CD4-positive, CD25-positive, alpha-beta regulatory T cell (primary cell): ENCODE results near the gene SSR3. TPM values are rescaled to one million over a fixed set of nuclear protein-coding genes. Genes with fewer than 3 reads are reported as not detected.
A peak's percentile ranks its signal among the peaks of the same experiment; 100 is the strongest.

Experiments used
- ATAC-seq, 2 donors: fragments of 150-1000 bp; cut with Tn5 transposase; one replicate each; pipeline ENCODE4 v1.10.0; 2021; ENCODE audit warnings: low read depth in 2 of 2, moderate number of reproducible peaks in 2 of 2, moderate library complexity in 1 of 2
- DNase-seq, 3 donors: peaks; one replicate each; pipeline versions ENCODE4 v3.0.0 to v3.0.0-alpha.2; 2012 to 2022; ENCODE audit warnings: mixed read lengths in 1 of 3
- H3K27ac ChIP-seq: one replicate; pipeline ENCODE4 v1.7.0; 2013; ENCODE audit warnings: mild to moderate bottlenecking, low read length; ENCODE audit not compliant: insufficient read depth, poor library complexity, severe bottlenecking
- H3K27me3 ChIP-seq: one replicate; pipeline ENCODE4 v1.7.0; 2013; ENCODE audit warnings: low read length; ENCODE audit not compliant: control insufficient read depth, insufficient read depth
- H3K36me3 ChIP-seq: one replicate; pipeline ENCODE4 v1.7.0; 2013; ENCODE audit warnings: mild to moderate bottlenecking, low read length, moderate library complexity; ENCODE audit not compliant: control insufficient read depth, insufficient read depth
- H3K4me1 ChIP-seq: 2 replicates; pipeline ENCODE4 v1.7.0; 2013; ENCODE audit warnings: mild to moderate bottlenecking, low read length; ENCODE audit not compliant: insufficient read depth, control insufficient read depth, poor library complexity, severe bottlenecking
- H3K4me3 ChIP-seq: one replicate; pipeline ENCODE4 v1.7.0; 2013; ENCODE audit warnings: low read depth, mild to moderate bottlenecking, low read length, moderate library complexity
- H3K9me3 ChIP-seq, 2 experiments: 1 replicate in 1 of 2; 2 replicates in 1 of 2; pipeline ENCODE4 v1.7.0; 2013; ENCODE audit warnings: low read length in 2 of 2, mild to moderate bottlenecking in 1 of 2, moderate library complexity in 1 of 2; ENCODE audit not compliant: control insufficient read depth in 2 of 2
- H3K27ac Mint-ChIP-seq, 3 donors: one replicate each; pipeline ENCODE4 v1.8.0; 2020 to 2022; ENCODE audit warnings: mild to moderate bottlenecking in 3 of 3, mixed read lengths in 3 of 3, moderate library complexity in 2 of 3
- H3K27me3 Mint-ChIP-seq: one replicate; pipeline ENCODE4 v1.8.0; 2022; ENCODE audit warnings: mild to moderate bottlenecking, mixed read lengths
- H3K36me3 Mint-ChIP-seq: one replicate; pipeline ENCODE4 v1.8.0; 2020; ENCODE audit warnings: mixed read lengths
- H3K4me1 Mint-ChIP-seq, 4 donors: one replicate each; pipeline ENCODE4 v1.8.0; 2020 to 2022; ENCODE audit warnings: mixed read lengths in 4 of 4, mild to moderate bottlenecking in 1 of 4
- H3K4me3 Mint-ChIP-seq, 4 donors: one replicate each; pipeline ENCODE4 v1.8.0; 2020 to 2022; ENCODE audit warnings: mild to moderate bottlenecking in 4 of 4, mixed read lengths in 4 of 4, moderate library complexity in 3 of 4
- H3K9me3 Mint-ChIP-seq, 7 donors: one replicate each; pipeline ENCODE4 v1.8.0; 2020 to 2022; ENCODE audit warnings: mixed read lengths in 7 of 7, mild to moderate bottlenecking in 3 of 7, moderate library complexity in 2 of 7
- polyA plus RNA-seq, 4 donors: library from polyadenylated mRNA; unstranded; fragments of 300-500 nt; fragmentation: Illumina TruSeq; gene quantifications; one replicate each; pipeline ENCODE4 v1.2.3, GENCODE V29; 2021
- total RNA-seq: library from RNA; stranded (reverse); gene quantifications from one replicate; pipeline ENCODE4 v1.2.3, GENCODE V29; 2022

The SSR3 gene
- total and polyA plus RNA-seq, 5 donors from 2014 or later = 73.9 to 183 (median 134) TPM

- H3K27me3 ChIP-seq = no peaks in the 10 kb centered on the region
- no peaks in the 10 kb centered on the region for H3K27me3 Mint-ChIP-seq
- ATAC-seq (no peak), DNase-seq (no peak)
- peaks cover 79% of the 10 kb centered on the region for H3K36me3 ChIP-seq
- peaks cover 8 to 30% (median 21%) of the 10 kb centered on the region in 4 donors for H3K4me1 Mint-ChIP-seq
- H3K4me1 ChIP-seq = no peaks in the 10 kb centered on the region
- H3K9me3 Mint-ChIP-seq = no peaks in the 10 kb centered on the region
- no peak overlapping the region for H3K27ac ChIP-seq
- no peaks in the 10 kb centered on the region for H3K9me3 ChIP-seq
- no peak overlapping the region for H3K4me3 Mint-ChIP-seq
- H3K4me3 ChIP-seq = no peak overlapping the region
- peaks cover 25% of the 10 kb centered on the region for H3K36me3 Mint-ChIP-seq
- H3K27ac Mint-ChIP-seq = no peak overlapping the region
Observed at GRCh38 chr3:156543043-156543555, 11.8 kb downstream of the SSR3 start.

- H3K27ac ChIP-seq = no peak overlapping the region
- no peak overlapping the region for H3K4me3 ChIP-seq
- peaks cover 76% of the 10 kb centered on the region for H3K36me3 ChIP-seq
- Mint-ChIP-seq H3K9me3 (no peaks in the 10 kb centered on the region), H3K4me1 (peaks cover 1 to 28% (median 18%) of the 10 kb centered on the region in 4 donors), H3K4me3 (no peak overlapping the region), H3K27ac (no peak overlapping the region), H3K27me3 (no peaks in the 10 kb centered on the region), H3K36me3 (peaks cover 22% of the 10 kb centered on the region)
- no peaks in the 10 kb centered on the region for H3K27me3 ChIP-seq
- no peaks in the 10 kb centered on the region for H3K9me3 ChIP-seq
- H3K4me1 ChIP-seq = no peaks in the 10 kb centered on the region
- DNase-seq = no peak
- no peak for ATAC-seq
Observed at GRCh38 chr3:156542101-156543042, 12.5 kb downstream of the SSR3 start.

DNA sequence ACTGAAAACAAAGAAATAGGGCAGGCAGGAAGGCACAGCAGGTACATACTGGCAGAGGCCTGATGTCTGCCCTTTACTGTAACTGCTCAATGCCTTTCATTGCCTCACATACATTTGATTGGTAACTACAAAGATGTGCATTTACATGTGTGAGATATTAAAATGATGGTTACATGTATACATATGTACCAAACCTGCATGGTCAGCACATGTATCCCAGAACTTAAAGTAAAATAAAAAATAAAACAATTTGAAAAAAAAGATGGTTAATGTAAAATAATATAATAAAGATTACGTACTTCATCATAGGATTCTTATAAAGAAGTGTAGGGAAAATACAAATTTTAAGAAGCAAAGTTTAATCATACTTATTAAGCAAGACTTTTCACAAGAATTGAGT is 15.1 kb downstream of the SSR3 start:
- Mint-ChIP-seq H3K27me3 (no peaks in the 10 kb centered on the region), H3K36me3 (peaks cover 17% of the 10 kb centered on the region), H3K9me3 (no peaks in the 10 kb centered on the region), H3K27ac (no peak overlapping the region), H3K4me3 (no peak overlapping the region), H3K4me1 (peaks cover 0 to 5% (median 2%) of the 10 kb centered on the region in 4 donors)
- no peak overlapping the region for H3K27ac ChIP-seq
- peaks cover 54% of the 10 kb centered on the region for H3K36me3 ChIP-seq
- no peaks in the 10 kb centered on the region for H3K9me3 ChIP-seq
- no peaks in the 10 kb centered on the region for H3K4me1 ChIP-seq
- ATAC-seq (no peak), DNase-seq (no peak)
- H3K27me3 ChIP-seq = no peaks in the 10 kb centered on the region
- H3K4me3 ChIP-seq = no peak overlapping the region

GRCh38 chr3:156539051-156539450 is 15.9 kb downstream of the SSR3 start:
- Histone ChIP-seq H3K27ac (no peak overlapping the region), H3K27me3 (no peaks in the 10 kb centered on the region), H3K4me3 (no peak overlapping the region), H3K36me3 (peaks cover 47% of the 10 kb centered on the region), H3K9me3 (no peaks in the 10 kb centered on the region), H3K4me1 (no peaks in the 10 kb centered on the region)
- Mint-ChIP-seq H3K27ac (no peak overlapping the region), H3K4me1 (peaks cover 0 to 2% (median 0%) of the 10 kb centered on the region in 4 donors), H3K4me3 (no peak overlapping the region), H3K9me3 (no peaks in the 10 kb centered on the region), H3K36me3 (peaks cover 19% of the 10 kb centered on the region), H3K27me3 (no peaks in the 10 kb centered on the region)
- ATAC-seq (no peak), DNase-seq (no peak)

- Mint-ChIP-seq H3K36me3 (peaks cover 28% of the 10 kb centered on the region), H3K9me3 (no peaks in the 10 kb centered on the region), H3K27me3 (no peaks in the 10 kb centered on the region), H3K4me3 (no peak overlapping the region), H3K27ac (peak overlapping the region in 1 of 3 donors; percentile 63), H3K4me1 (peaks cover 0 to 2% (median 0%) of the 10 kb centered on the region in 4 donors)
- Histone ChIP-seq H3K4me3 (no peak overlapping the region), H3K4me1 (no peaks in the 10 kb centered on the region), H3K36me3 (peaks cover 24% of the 10 kb centered on the region), H3K27me3 (no peaks in the 10 kb centered on the region), H3K27ac (no peak overlapping the region), H3K9me3 (no peaks in the 10 kb centered on the region)
- DNase-seq (no peak), ATAC-seq (no peak)
Observed at GRCh38 chr3:156536524-156537316, 18.2 kb downstream of the SSR3 start.

- no peak for DNase-seq
- Mint-ChIP-seq H3K36me3 (peaks cover 28% of the 10 kb centered on the region), H3K4me1 (peaks cover 0 to 2% (median 0%) of the 10 kb centered on the region in 4 donors)
Observed at GRCh38 chr3:156535798-156536197, 19.1 kb downstream of the SSR3 start.

DNA sequence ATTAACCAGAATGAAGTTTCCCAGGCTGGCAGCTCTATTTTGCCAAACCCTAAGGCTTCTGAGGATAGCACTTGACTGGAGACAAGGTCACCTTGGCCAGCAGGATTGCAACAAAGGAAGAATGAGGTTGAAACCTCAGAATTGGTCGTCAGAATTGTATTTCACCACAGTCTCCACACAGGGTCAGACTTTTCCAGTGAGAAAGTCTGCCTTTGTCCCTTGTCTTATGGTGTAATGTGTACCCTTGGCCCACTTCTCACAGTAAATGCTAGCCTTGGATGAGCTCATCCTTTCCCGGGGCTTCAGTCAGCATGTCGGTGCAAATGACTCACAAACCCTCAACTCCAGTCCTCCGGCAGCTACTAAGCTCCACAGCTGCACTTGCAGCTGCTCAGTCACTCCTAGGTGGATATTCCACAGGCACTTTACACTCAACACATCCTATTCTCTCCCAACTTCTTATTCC is 19.7 kb downstream of the SSR3 start:
- DNase-seq (no peak), ATAC-seq (no peak)
- Mint-ChIP-seq H3K27ac (no peak overlapping the region), H3K27me3 (no peaks in the 10 kb centered on the region), H3K4me1 (peaks cover 0 to 3% (median 0%) of the 10 kb centered on the region in 4 donors), H3K36me3 (peaks cover 31% of the 10 kb centered on the region), H3K9me3 (no peaks in the 10 kb centered on the region), H3K4me3 (no peak overlapping the region)
- no peak overlapping the region for H3K4me3 ChIP-seq
- no peaks in the 10 kb centered on the region for H3K9me3 ChIP-seq
- H3K36me3 ChIP-seq = peaks cover 14% of the 10 kb centered on the region
- no peaks in the 10 kb centered on the region for H3K4me1 ChIP-seq
- H3K27ac ChIP-seq = no peak overlapping the region
- no peaks in the 10 kb centered on the region for H3K27me3 ChIP-seq

More at GRCh38 chr3:156535798-156536197, 19.1 kb downstream of the SSR3 start:
- H3K27me3 ChIP-seq = no peaks in the 10 kb centered on the region
- Mint-ChIP-seq H3K27ac (peak overlapping the region in 1 of 3 donors; percentile 24), H3K9me3 (no peaks in the 10 kb centered on the region), H3K27me3 (no peaks in the 10 kb centered on the region), H3K4me3 (no peak overlapping the region)
- H3K4me1 ChIP-seq = no peaks in the 10 kb centered on the region
- no peak overlapping the region for H3K4me3 ChIP-seq
- H3K9me3 ChIP-seq = no peaks in the 10 kb centered on the region
- H3K36me3 ChIP-seq = peaks cover 16% of the 10 kb centered on the region
- no peak for ATAC-seq
- H3K27ac ChIP-seq = no peak overlapping the region
